SU-DHL-6 (cell line): ENCODE data around the gene CLCN6.

ENCODE experiments used
- H2AFZ ChIP-seq: fragments of 200-600 bp; sonication (generic); 2 replicates; pipeline ENCODE4 v1.6.1; 2014; ENCODE audit warnings: low read depth, mild to moderate bottlenecking, moderate library complexity, mixed read lengths, antibody characterized with exemption, low read length; ENCODE audit not compliant: severe bottlenecking
- H3F3A ChIP-seq: fragments of 200-600 bp; shearing (Covaris generic); 2 replicates; pipeline ENCODE4 v1.6.0; 2016; ENCODE audit warnings: antibody characterized with exemption, mild to moderate bottlenecking; ENCODE audit not compliant: insufficient read depth
- H3K27ac ChIP-seq: fragments of 200-600 bp; sonication (generic); 2 replicates; pipeline ENCODE4 v1.5.1; 2016; ENCODE audit warnings: low read depth, mild to moderate bottlenecking, low read length, moderate library complexity, mixed read lengths
- H3K27me3 ChIP-seq: fragments of 200-600 bp; sonication (generic), shearing (Covaris generic); 2 replicates; pipeline ENCODE4 v1.6.0; 2014; ENCODE audit warnings: mild to moderate bottlenecking, low read length
- H3K36me3 ChIP-seq: fragments of 200-600 bp; sonication (generic); 2 replicates; pipeline ENCODE4 v1.6.1; 2014; ENCODE audit warnings: mild to moderate bottlenecking, low read length, mixed read lengths
- H3K4me2 ChIP-seq: fragments of 300-600, 200-600 bp; shearing (Covaris generic), sonication (generic); 2 replicates; pipeline ENCODE4 v1.6.0; 2014; ENCODE audit warnings: low read length, low read depth, mild to moderate bottlenecking; ENCODE audit not compliant: poor library complexity, severe bottlenecking
- H3K4me3 ChIP-seq: fragments of 200-600 bp; sonication (generic); 2 replicates; pipeline ENCODE4 v1.5.1; 2014; ENCODE audit warnings: antibody characterized with exemption, low read length, mild to moderate bottlenecking, mixed read lengths; ENCODE audit not compliant: insufficient read depth, poor library complexity, severe bottlenecking
- H3K79me2 ChIP-seq: fragments of 200-600 bp; sonication (generic); 2 replicates; pipeline ENCODE4 v1.6.1; 2014; ENCODE audit warnings: mild to moderate bottlenecking, low read length, moderate library complexity; ENCODE audit not compliant: insufficient read depth
- H3K9ac ChIP-seq: fragments of 200-600 bp; sonication (generic); 2 replicates; pipeline ENCODE4 v1.7.0; 2014; ENCODE audit warnings: mild to moderate bottlenecking, low read length
- H3K9me2 ChIP-seq: fragments of 200-600 bp; sonication (generic); replicated peaks from 2 replicates; pipeline ENCODE4 v1.6.1; 2014; ENCODE audit warnings: low read length; ENCODE audit not compliant: insufficient read depth
- H3K9me3 ChIP-seq: fragments of 200-600 bp; sonication (generic); 2 replicates; pipeline ENCODE4 v1.6.1; 2014; ENCODE audit warnings: low read length, mixed read lengths; ENCODE audit not compliant: insufficient read depth
- H4K20me1 ChIP-seq: fragments of 200-600 bp; sonication (generic); 2 replicates; pipeline ENCODE4 v1.6.1; 2014; ENCODE audit warnings: low read depth, mild to moderate bottlenecking, antibody characterized with exemption, low read length, moderate library complexity, mixed read lengths
- EZH2phosphoT487 ChIP-seq: fragments of 200-600 bp; sonication (generic), shearing (Covaris generic); conservative IDR thresholded peaks from 2 replicates; pipeline ENCODE4 v1.6.1; 2018; ENCODE audit warnings: mild to moderate bottlenecking, antibody characterized with exemption, low read length, moderate library complexity, mixed read lengths
- TF ChIP-seq, protein P1 (sequence below): fragments of 200-600 bp; sonication (generic); IDR thresholded peaks from one replicate; pipeline ENCODE4 v1.5.1; 2017; ENCODE audit warnings: antibody characterized with exemption, mild to moderate bottlenecking, low read length, moderate library complexity; ENCODE audit not compliant: insufficient read depth, poor library complexity, severe bottlenecking

The CLCN6 gene

GRCh38 chr1:11839727-11840705, 34.0 kb downstream of the CLCN6 start:
- H3K9ac ChIP-seq = no peak overlapping the region
- peaks cover 3% of the 10 kb centered on the region; the same call in 1 of the 2 replicates for H3K36me3 ChIP-seq
- H3K4me3 ChIP-seq = no peak overlapping the region
- H3F3A ChIP-seq = no peaks in the 10 kb centered on the region
- H3K4me2 ChIP-seq = no peak overlapping the region
- H3K9me2 ChIP-seq = no peaks in the 10 kb centered on the region
- H3K27me3 ChIP-seq = no peaks in the 10 kb centered on the region
- H3K27ac ChIP-seq = no peak overlapping the region
- H3K9me3 ChIP-seq = no peaks in the 10 kb centered on the region
- H4K20me1 ChIP-seq = no peaks in the 10 kb centered on the region
- TF ChIP-seq, protein P1, sequence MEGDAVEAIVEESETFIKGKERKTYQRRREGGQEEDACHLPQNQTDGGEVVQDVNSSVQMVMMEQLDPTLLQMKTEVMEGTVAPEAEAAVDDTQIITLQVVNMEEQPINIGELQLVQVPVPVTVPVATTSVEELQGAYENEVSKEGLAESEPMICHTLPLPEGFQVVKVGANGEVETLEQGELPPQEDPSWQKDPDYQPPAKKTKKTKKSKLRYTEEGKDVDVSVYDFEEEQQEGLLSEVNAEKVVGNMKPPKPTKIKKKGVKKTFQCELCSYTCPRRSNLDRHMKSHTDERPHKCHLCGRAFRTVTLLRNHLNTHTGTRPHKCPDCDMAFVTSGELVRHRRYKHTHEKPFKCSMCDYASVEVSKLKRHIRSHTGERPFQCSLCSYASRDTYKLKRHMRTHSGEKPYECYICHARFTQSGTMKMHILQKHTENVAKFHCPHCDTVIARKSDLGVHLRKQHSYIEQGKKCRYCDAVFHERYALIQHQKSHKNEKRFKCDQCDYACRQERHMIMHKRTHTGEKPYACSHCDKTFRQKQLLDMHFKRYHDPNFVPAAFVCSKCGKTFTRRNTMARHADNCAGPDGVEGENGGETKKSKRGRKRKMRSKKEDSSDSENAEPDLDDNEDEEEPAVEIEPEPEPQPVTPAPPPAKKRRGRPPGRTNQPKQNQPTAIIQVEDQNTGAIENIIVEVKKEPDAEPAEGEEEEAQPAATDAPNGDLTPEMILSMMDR = no peak
- no peak for TF ChIP-seq EZH2phosphoT487
- H2AFZ ChIP-seq = no peak overlapping the region
- no peaks in the 10 kb centered on the region for H3K79me2 ChIP-seq

- Histone ChIP-seq H3F3A (no peaks in the 10 kb centered on the region), H4K20me1 (no peaks in the 10 kb centered on the region), H3K4me3 (no peak overlapping the region), H3K36me3 (peaks cover 3% of the 10 kb centered on the region; the same call in 1 of the 2 replicates), H3K27me3 (no peaks in the 10 kb centered on the region), H3K79me2 (no peaks in the 10 kb centered on the region), H3K4me2 (peak overlapping the region; percentile 24), H2AFZ (no peak overlapping the region), H3K9me2 (no peaks in the 10 kb centered on the region), H3K9ac (no peak overlapping the region), H3K27ac (peak overlapping the region; percentile 45), H3K9me3 (no peaks in the 10 kb centered on the region)
- TF ChIP-seq, protein P1 = no peak
- no peak for TF ChIP-seq EZH2phosphoT487
These were observed 35.5 kb downstream of the CLCN6 start for GRCh38 chr1:11841245-11842153.

DNA sequence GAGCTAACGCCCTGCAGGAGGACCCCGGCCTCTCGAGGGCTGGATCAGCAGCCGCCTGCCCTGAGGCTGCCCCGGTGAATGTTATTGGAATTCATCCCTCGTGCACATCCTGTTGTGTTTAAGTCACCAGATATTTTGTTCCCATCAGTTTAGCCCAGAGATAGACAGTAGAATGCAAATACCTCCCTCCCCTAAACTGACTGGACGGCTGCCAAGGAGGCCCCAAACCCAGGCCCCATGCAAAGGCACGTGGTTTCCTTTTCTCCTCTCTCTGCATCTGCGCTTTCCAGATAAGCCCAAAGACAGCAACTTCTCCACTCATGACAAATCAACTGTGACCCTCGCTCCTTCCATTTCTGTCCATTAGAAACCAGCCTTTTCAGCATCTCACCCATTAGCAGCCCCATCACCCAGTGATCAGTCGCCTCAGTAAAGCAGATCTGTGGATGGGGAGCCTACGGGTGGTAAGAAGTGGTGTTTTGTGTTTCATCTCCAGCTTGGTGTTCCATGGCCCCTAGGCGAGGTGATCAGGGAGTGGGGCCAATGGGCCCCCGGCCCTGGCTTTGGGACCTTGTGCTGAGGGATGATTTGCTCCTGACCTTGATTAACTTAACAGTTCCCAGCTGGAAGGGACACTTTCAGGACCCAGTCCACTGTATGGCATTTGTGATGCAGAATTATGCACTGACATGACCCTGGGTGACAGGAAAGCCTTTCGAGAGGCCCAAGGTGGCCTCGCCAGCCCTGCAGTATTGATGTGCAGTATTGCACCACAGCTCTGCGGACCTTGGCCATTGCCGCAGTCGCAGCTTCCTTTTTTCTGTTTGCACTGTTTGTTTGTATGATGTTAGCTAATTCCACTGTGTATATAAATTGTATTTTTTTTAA, 36.4 kb downstream of the CLCN6 start:
- Histone ChIP-seq H2AFZ (no peak overlapping the region), H3K9me2 (no peaks in the 10 kb centered on the region), H3F3A (no peaks in the 10 kb centered on the region), H4K20me1 (no peaks in the 10 kb centered on the region), H3K27me3 (no peaks in the 10 kb centered on the region), H3K4me2 (peak overlapping the region; percentile 24), H3K27ac (peak overlapping the region; percentile 45), H3K9me3 (no peaks in the 10 kb centered on the region), H3K9ac (no peak overlapping the region), H3K4me3 (no peak overlapping the region), H3K36me3 (peaks cover 3% of the 10 kb centered on the region; the same call in 1 of the 2 replicates), H3K79me2 (no peaks in the 10 kb centered on the region)
- TF ChIP-seq EZH2phosphoT487 = no peak
- TF ChIP-seq, protein P1 = no peak
